GM12892 (cell line): ENCODE measurements around the gene C19orf85.
"Not testable (repeated sequence)": the region's sequence is repeated elsewhere in the genome, so short reads cannot be mapped to it uniquely, and the experiment has no call there.

ENCODE experiments used
- POLR2A ChIP-seq: IDR thresholded peaks from 2 replicates; pipeline ENCODE4 v1.6.1; 2011; ENCODE audit warnings: low read depth, low read length, control low read depth
- POLR2AphosphoS5 ChIP-seq: IDR thresholded peaks from 2 replicates; pipeline ENCODE4 v1.6.1; 2011; ENCODE audit warnings: low read depth, low read length, control low read depth

DNA sequence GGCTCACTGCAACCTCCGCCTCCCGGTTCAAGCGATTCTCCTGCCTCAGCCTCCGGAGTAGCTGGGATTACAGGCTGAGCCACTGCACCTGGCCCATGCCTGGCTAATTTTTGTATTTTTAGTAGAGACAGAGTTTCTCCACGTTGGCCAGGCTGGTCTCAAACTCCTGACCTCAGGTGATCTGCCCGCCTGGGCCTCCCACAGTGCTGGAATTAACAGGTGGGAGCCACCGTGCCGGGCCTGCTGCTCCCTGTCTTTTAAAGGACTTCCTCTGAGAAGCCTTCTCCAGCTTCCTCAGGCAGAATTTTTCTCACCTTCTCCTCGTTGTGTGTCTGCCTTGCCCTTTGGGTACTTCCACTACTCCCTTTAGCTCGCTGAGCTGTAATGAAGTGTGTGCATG lies 32.3 kb upstream of the C19orf85 start:
- not testable (repeated sequence) for TF ChIP-seq POLR2A, POLR2AphosphoS5
